HG03103 (cell line): ENCODE data around the gene GPR149.
"Not testable (repeated sequence)": the region's sequence is repeated elsewhere in the genome, so short reads cannot be mapped to it uniquely, and the experiment has no call there.

Experiments
- ATAC-seq: cut with Tn5 transposase; IDR thresholded peaks from one replicate; pipeline ENCODE4 v1.9.1; 2021; ENCODE audit warnings: low read depth; ENCODE audit not compliant: unreplicated experiment

The GPR149 gene, protein sequence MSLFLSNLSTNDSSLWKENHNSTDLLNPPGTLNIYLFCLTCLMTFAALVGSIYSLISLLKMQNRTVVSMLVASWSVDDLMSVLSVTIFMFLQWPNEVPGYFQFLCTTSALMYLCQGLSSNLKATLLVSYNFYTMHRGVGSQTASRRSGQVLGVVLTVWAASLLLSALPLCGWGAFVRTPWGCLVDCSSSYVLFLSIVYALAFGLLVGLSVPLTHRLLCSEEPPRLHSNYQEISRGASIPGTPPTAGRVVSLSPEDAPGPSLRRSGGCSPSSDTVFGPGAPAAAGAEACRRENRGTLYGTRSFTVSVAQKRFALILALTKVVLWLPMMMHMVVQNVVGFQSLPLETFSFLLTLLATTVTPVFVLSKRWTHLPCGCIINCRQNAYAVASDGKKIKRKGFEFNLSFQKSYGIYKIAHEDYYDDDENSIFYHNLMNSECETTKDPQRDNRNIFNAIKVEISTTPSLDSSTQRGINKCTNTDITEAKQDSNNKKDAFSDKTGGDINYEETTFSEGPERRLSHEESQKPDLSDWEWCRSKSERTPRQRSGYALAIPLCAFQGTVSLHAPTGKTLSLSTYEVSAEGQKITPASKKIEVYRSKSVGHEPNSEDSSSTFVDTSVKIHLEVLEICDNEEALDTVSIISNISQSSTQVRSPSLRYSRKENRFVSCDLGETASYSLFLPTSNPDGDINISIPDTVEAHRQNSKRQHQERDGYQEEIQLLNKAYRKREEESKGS

DNA sequence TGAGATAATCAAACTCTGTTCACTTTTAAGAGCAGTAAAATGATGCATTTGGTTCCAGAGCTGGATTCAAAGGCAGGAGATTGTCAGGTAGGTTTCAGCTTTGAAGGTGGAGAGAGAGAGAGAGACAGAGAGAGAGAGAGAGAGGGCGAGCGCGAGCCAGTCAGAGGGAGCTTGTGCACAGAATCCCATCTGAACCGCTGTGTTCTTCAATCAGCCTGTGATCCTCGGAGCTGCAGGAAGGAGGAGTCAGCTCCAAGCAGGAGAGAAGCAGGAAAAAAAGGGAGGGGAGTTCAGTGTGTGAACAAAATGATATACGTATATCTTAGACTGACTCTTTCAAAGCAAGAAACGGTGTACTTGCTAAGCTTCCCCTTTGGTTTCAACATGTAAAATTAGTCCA is at the start of gene GPR149:
GPR149 (minus strand) TSS at position 177 of the 400 bp plus-strand sequence. CDS start 575 bp downstream, outside the sequence.
- ATAC-seq = no peak

DNA sequence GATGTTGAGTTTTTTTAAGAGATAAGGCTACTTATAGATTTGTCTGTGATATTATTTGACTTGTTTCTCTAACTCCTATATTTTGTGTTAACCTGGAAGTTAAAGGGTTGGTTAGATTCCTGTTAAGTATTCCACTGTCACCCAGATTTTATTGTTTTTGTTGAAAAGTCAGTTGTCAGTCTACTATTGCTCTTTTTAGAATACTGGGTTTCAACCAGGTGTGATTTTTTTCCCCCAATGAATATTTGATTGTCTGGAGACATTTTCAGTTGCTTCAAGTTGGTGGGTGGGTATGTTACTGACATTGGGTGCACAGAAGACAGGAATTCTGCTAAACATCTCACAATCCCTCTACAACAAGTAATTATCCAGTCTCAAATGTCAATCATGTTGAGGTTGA is 43.8 kb upstream of the GPR149 start:
- no peak for ATAC-seq

DNA sequence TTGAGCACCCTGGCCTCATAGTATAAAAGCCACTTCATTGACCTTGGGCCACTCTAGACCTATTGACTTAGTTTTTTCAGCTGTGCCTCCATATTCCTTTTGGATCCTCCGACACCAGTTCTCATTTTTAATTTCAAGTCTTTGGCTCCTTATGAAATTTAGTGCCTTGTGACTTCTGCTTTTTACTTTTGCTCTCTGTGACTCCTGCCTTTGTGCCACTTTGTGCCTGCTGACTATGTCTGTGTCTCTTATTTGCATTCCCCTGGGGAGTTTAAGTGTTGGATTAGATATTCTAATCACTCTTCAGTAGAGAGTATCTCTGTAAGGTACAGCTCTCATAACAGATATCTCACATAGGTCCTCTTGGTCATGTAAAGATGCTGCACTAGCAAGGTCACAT is 39.6 kb upstream of the GPR149 start:
- ATAC-seq = no peak

DNA sequence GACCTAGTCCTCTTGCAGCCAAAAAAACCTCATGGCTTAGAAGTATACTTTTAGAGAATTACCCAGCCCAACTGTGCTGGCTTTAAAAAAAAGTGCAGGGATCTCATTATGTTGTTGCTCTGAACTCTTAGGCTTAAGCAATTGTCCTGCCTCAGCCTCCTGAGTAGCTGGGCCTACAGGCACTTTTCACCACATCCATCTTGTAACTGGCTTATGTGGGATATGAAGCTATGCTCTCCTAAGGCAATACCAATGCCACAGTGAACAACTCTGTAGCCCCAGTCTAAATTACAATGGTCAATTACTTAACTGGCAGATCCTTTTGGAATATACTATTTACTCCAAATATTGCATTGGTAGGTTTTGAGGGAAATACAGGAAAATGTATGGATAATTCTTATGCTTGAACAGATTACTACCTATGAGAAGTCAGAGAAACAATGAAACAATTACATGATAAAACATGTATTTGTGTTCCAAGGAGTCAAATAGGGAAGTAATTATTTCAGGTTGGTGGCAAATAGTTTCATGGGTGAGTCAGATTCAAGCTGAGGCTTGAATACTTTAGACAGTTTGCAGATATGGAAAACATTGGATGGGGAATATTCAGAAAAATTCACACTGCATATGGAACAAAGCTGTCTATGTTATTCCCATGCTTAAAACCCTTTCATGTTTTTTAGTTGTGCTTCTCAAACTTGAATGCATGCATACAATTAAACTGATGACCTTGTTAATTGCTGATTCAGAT is 34.6 kb upstream of the GPR149 start:
- ATAC-seq = no peak

DNA sequence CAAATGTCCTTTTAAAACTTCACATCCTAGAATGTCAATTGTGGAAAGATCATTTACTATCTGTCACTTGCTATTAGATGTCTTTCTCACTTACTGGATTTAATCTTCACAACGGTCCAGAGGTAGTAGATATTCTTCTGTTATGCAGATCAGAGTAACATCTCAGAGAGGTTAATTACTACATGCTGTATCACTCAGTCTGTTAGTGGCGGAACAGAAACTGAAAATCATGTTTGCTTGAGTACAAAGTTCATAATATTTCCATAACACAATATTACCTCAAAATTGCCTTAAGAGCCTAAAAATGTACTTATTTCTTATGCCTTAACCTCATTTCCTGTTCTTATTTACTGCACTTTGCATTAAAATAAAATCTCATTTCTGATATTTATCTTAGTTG is 28.6 kb upstream of the GPR149 start:
- ATAC-seq = no peak

DNA sequence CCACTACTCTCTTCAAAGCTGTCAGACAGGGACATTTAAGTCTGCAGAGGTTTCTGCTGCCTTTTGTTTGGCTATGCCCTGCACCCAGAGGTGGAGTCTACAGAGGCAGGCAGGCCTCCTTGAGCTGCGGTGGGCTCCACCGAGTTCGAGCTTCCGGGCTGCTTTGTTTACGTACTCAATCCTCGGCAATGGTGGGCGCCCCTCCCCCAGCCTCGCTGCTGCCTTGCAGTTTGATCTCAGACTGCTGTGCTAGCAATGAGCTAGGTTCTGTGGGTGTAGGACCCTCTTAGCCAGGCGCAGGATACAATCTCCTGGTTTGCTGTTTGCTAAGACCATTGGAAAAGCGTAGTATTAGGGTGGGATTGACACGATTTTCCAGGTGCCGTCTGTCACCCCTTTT is 9.1 kb upstream of the GPR149 start:
- ATAC-seq = not testable (repeated sequence)

DNA sequence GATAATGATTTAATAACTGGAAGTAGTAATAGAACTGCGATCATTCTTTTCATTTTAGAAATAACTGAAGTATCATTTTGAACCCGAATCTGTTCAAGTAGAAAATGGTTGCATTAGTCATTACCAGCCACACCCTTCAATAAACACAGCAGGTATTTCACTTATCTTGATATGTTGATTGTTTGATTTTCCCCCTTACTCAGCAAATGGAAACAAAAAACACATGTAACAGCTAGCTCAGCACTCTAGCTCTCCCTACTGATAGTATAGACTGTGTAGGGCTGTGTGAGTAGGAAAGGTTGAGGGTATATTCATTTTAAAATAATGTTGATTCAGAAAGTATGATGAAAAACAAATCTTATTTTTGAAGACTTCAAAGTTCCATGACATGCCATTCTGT is 1.1 kb upstream of the GPR149 start:
- no peak for ATAC-seq

DNA sequence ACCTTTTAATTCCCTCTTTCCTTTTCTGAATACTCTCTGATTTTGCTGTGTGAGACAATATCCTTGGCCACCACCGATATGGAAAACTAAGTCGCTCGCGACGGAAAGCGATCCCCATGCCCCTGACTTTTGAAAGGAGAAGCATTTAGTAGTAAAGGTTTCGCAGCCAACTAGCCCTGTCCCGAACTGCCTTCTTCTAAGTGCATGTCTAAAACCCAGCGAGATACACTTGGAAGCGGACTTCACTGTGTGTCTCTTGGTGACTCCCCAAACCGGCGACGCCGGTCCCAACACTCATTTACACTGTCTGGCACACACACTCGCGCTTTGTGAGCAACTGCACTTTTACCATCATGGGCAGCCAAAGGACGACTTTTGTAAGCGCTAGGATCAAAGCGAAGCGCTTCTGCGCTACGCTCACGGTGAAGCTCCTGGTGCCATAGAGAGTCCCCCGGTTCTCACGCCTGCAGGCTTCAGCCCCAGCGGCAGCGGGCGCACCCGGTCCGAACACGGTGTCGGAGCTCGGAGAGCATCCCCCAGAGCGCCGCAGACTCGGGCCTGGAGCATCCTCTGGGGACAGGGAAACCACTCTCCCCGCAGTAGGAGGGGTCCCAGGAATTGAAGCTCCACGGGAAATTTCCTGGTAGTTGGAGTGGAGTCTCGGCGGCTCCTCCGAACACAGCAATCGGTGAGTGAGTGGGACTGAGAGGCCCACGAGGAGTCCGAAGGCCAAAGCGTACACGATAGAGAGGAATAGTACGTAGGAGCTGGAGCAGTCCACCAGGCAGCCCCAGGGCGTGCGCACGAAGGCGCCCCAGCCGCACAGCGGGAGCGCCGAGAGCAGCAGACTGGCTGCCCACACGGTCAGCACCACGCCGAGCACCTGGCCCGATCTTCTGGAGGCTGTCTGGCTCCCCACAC is 1.4 kb downstream of the GPR149 start:
- ATAC-seq = no peak

DNA sequence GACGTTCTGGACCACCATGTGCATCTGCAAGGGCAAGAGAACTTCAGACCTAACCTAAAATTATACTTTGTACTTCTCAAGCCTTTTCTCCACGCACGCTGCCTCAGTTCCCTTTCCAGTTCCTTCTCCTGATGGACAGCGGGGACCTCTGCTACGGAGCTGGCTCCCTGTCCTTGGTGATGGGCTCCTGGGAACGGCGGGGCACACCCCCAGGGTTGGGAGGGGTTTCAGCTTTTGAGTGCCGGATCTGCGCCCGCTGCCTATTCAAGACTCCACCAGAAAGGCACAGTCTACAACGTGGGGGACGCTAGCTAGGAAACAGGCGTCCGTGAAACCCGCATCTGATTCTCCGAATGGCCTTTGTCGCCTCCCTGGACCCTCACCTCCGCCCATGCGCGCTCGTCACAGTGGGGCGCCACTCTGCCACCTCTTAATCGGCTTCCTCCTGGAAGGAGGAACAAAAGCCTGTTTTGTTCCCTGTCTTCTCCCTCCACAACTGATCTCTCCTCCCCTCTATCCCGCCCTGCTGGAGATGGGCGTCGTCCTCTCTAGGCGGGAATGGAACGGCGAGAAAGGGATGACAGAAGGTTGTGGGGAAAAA is 2.2 kb downstream of the GPR149 start:
- no peak for ATAC-seq

DNA sequence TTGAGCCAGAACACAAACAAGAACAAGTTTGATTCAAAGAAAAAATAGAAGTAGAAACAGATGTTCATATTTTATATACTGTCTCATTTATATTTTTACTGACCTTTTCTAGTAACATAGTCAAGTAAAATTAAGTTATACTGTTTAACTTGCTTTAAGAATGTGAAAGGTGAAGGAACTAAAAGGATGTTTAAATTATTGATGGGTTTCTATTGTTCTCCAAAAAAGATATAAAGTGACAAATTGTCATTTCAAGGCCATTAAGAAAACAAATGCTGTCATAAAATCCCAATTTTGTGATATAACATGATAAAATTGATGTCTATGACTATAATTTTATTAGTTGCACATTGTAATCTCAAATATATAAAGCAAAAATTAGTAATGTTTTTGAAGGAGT is 7.3 kb downstream of the GPR149 start:
- no peak for ATAC-seq

DNA sequence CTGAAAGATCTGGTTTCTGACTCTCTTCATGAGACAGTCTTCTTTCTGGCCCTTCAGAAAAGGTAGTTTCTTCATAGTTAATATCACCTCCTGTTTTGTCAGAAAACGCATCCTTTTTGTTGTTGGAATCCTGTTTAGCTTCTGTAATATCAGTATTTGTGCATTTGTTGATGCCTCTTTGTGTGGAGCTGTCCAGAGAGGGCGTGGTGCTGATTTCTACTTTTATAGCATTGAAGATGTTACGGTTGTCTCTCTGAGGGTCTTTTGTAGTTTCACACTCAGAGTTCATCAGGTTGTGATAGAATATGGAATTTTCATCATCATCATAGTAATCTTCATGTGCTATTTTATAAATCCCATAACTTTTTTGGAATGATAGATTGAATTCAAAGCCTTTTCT is 8.9 kb downstream of the GPR149 start:
- no peak for ATAC-seq

DNA sequence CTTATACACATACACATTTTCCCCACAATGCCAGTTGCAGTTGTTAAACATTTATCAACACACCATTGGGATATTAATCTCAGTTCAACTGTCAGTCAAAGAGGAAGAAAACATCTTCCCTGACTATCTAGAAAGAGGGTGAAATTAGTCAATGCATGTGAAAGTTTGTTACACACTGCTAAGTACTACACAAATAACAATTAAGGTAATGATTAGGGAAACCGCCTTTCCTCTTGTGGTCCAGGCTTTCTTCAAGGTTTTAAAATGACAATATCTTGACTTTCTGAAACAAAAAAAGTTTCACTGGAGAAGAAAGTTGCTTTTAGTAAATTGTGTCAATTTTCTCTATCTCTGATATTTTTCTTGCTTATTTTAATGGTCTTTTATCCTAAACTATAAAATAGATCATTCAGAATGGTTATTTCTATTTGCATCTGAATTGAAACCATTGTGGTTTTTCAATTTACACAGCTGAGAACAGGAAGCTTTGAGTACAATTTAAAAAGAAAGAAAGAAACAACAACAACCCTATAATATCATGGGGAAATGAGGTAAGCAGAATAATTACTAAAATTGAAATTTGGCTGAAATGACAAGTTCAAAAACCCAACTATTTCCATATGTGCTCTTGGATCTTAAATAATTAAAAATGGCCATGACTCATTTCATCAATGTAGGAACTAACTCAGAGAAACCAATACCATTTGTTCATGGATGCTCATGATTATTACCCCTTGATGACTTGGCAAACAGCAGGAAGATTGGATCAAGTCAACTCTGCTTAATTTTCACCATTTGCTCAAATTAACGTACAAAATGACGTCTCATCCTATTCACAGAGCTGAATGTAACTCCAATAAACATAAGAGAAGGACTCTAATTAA is 31.7 kb downstream of the GPR149 start:
- peak; percentile 97 for ATAC-seq

DNA sequence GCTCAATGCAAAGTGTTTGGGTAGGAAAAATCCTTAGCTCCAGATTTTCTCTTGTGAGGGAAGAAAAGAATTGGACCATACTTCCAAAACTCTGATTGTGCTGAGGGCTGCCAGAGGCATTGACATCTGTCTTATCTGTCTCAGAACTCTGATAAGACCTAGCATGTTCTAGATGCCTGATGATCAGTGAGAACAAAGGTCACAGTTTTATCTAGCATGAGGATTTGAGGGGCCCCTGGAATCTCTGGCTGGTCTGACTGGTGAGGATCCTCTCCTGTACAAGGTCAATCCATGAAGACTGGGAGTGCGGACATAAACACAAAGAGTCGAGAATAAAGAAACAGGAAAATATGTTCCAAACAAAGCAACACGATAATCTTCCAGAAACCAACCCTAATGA is 40.1 kb downstream of the GPR149 start:
- no peak for ATAC-seq

DNA sequence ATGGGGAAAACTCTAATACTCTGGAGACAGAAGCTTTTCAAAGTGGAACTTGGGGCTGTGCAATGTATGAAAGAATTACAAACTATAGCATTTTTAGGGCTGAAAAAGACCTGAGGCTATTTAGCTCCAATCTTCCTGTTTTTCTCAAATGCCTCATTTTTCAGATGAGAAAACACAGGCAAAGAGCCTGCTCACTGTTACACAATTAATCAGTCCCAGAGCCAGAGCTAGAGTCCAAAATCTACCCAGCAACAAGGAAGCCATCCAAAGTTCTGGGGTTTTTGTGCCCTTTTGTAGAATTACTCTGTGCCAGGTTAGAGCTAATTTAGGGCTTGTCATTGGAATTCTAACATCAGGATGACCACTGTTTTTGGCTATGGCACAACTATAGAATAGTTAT is 45.5 kb downstream of the GPR149 start:
- ATAC-seq = no peak

DNA sequence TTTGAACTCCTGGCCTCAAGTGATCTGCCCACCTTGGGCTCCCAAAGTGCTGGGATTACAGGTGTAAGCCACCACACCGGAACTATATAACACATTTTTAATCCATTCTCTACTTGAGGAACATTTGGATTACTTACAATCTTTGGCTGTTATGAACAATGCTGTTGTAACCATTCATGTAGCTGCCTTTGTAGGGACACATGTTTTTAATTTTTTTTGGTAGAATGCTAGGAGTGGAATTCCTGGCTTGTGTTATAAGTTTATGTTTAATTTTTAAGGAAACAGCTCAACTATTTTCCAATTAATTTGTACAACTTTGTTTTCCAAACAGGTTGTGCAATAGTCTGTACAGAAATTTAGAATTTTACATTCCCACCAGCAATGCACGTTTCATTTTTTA is 51.7 kb downstream of the GPR149 start:
- ATAC-seq = no peak

DNA sequence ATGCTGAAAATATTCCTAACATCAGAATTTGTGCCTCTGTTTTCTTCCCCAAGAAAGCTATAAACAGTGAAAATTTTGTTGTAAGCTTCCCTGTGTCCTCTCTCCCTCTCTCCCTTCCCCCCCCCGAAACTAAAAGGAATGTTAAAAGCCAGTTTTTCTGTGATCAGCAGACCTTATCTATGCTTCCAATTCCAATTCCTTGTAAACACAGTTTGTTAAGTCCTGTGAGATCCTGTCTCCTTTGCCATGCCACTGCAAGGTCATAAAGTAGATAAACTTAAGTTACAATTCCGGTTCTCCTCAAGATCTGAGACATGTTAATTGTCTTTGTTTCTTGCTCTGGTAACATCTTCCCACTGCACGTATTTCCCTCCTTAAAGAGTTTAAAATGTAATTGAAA is 62.8 kb downstream of the GPR149 start:
- ATAC-seq = no peak

DNA sequence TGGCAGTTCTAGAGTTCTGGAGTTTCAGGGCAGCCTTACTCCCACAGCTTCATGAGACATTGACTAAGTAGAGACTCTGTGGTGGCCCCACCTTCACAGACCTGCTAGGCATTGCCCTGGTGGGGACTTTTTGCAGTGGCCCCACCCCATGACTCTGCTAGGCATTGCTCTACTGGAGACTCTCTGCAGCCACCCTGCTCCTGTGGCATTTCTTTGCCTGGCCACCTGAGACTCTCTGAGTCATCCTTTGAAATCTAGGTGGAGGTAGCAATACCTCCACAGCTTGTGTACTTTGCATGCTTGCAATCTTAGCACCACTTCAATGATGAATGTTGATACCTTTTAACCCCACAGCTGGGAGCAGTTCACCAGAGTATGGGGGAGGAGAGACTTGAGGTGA is 65.1 kb downstream of the GPR149 start:
- no peak for ATAC-seq

DNA sequence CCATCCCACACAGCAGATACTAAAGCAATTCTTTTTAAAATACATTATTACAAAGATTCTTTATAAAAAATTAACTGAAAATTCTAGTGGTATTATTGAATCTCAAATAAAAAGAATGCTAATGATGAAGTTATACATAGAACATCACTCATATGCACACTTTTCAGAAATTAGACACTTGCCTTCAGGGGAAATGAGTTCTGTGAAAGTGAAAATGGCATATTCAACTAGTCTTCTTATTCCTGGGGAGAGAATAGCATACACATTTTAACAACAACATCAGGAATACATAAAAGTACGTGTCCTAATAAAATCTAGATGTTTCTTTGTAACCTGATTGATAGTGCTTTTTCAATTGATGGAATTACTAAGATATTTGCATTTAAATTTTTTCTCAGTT is 68.9 kb downstream of the GPR149 start:
- ATAC-seq = no peak

DNA sequence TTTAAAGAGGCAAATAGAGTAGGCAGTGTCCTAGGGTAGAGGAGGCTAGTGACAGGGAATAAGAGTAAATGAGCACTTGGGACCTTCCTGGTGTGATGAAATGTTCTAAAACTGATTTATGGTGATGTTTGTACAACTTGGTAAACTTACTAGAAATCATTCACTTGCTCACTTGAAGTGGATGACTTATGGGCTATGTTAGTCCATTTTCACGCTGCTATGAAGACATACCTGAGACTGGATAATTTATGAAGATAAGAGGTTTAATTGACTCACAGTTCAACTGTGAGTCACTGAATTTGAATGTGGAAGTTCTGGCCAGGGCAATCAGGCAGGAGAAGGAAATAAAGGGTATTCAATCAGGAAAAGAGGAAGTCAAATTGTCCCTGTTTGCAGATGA is 74.0 kb downstream of the GPR149 start:
- ATAC-seq = no peak
